KOPT-K1 (cell line): ENCODE data around the gene FCRL4.

Experiments
- H3K27ac ChIP-seq: fragments of 200-600 bp; sonication (generic); 2 replicates; pipeline ENCODE4 v1.5.1; 2016; ENCODE audit warnings: antibody characterized with exemption, mild to moderate bottlenecking, low read depth, low read length; ENCODE audit not compliant: poor library complexity, severe bottlenecking
- H3K36me3 ChIP-seq: fragments of 200-600 bp; sonication (generic); 2 replicates; pipeline ENCODE4 v1.5.1; 2017; ENCODE audit warnings: antibody characterized with exemption, mild to moderate bottlenecking, low read length, moderate library complexity; ENCODE audit not compliant: insufficient read depth
- H3K9me3 ChIP-seq: fragments of 200-600 bp; sonication (generic); 2 replicates; pipeline ENCODE4 v1.5.1; 2017; ENCODE audit warnings: antibody characterized with exemption, low read length, mild to moderate bottlenecking; ENCODE audit not compliant: insufficient read depth, poor library complexity, severe bottlenecking

FCRL4 gene

DNA sequence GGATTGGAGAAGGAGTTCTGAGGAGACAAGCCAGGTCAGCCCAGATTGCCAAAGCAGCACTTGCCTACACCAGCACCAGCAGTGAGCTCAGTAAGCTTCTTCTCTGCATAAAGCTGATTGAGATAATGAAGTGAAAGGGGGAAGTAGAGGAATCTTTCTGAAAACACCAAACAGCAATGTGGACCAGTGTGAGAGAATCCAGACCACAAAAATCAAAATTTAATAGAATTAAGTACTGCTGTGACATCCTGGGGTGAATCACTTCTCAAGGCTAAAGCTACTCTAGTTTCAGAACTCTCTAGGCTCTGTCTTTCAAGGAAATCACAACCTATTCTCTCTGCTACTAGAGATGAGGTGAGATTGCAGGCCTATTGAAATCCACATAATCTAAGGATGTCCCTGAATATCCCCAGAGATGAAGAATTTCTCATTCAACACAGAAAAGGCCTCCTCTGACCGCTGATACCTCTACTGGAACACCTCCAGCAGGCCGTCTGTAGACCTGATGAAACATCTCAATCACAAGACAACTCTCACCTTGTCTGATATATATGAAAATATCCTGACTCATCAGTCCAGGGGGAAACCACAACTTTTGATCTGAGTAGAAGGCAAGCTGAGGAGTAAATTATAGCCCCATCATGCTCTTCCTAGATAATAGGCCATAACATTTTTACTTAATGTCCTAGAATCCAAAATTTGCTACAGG, at the start of gene FCRL4:
FCRL4 (minus strand) TSS at position 127 of the 709 bp plus-strand sequence. CDS start 141 bp downstream, outside the sequence.
- H3K36me3 ChIP-seq = no peaks in the 10 kb centered on the region
- H3K27ac ChIP-seq = no peak within 1 kb of the TSS

DNA sequence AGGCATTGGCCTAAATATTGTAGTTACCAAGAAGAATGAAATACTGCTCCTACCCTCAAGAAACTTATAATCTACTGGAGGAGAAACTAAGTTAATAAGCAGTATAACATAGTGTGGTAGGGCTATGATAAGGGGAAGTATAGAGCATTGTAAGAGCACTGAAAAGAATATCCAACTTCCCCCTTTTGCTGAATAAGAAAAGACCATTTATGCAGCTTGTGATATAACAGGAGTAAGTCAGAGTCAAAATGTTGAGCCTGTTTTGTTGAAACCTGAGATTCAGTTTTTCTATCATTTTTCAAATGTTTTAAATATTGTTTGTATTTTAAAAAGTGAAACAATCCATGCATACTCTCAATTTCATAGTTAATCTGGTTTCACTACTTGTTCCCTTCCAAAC, 48.3 kb upstream of the FCRL4 start:
- Histone ChIP-seq H3K9me3 (no peaks in the 10 kb centered on the region), H3K27ac (no peak overlapping the region), H3K36me3 (no peaks in the 10 kb centered on the region)

More for the DNA sequence above, at the start of gene FCRL4:
- H3K9me3 ChIP-seq = no peaks in the 10 kb centered on the region

DNA sequence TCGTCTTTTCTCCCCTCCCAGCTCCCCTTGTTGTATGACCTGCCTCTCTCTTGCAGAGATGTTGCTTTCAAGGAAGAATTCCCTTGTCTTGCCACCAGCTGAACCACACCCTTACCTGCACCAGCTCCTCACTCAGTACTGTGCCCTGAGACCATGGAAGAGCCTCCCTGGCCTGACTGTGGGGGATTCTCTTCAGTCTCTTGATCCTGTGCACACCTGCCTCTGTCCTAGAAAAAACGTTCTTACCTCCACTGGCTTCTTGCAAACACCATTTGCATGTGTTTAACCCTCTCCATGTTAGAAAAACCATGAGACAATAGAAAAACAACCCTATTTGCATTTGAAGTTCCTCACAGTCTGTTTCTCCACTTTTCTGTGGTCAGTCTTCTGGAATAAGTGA, 43.3 kb upstream of the FCRL4 start:
- Histone ChIP-seq H3K9me3 (no peaks in the 10 kb centered on the region), H3K27ac (no peak overlapping the region), H3K36me3 (no peaks in the 10 kb centered on the region)

DNA sequence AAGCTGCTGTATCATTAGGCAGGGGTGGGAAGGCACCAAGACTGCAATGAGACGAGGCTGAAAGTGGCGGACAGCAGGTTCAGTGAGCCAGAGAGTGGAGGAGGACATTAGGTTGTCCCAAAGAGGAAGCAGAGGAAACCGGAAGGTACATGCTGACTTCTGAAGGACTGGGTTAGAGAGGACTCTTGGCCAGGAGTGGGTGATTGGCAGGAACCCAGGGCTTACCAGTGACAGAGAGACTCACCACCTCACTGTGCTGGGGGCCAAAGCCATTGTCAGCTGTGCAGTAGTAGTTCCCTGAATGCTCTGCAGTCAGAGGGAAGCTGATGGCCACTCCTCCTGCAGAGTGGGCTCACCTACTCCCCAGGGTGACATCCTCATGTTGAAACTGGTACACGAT, 41.9 kb upstream of the FCRL4 start:
- Histone ChIP-seq H3K9me3 (no peaks in the 10 kb centered on the region), H3K27ac (no peak overlapping the region), H3K36me3 (no peaks in the 10 kb centered on the region)

DNA sequence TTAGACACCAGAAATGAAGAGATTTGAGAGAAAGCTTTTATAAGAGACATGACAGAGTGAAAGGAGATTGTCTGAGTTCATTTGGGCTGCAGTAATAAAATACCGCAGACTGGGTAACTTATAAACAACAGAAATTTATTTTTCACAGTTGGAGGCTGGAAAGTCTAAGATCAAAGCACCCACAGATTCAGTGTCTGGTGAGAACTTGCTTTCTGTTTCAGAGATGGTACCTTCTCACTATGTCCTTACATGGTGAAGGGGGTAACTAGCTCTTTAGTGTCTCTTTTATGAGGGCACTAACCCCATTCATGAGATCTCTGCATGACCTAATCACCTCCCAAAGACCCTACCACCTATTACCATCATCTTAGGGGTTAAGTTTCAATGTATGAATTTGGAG, 30.9 kb upstream of the FCRL4 start:
- H3K27ac ChIP-seq = peak overlapping the region; percentile 73

DNA sequence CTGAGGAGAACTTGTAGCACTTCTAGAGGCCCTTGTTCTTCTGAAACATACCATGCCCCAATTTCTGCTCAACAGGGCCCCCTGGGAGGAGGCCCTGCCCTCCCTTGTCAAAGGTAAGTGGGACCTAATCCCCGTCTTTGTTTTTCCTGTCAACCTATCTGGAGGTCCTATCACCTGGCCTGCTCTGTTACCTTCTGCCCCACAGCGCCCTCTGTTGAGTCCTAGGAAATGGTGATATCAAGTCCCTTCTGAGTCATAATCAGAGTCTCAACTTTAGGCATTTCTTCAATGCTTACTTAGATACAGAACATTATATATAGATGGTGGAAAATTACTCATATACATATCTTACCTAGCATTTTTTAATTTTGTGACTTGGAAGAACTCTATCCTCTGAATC, 28.2 kb upstream of the FCRL4 start:
- Histone ChIP-seq H3K27ac (no peak overlapping the region), H3K9me3 (no peaks in the 10 kb centered on the region), H3K36me3 (no peaks in the 10 kb centered on the region)

More for the DNA sequence above, 30.9 kb upstream of the FCRL4 start:
- H3K9me3 ChIP-seq = no peaks in the 10 kb centered on the region
- H3K36me3 ChIP-seq = no peaks in the 10 kb centered on the region

DNA sequence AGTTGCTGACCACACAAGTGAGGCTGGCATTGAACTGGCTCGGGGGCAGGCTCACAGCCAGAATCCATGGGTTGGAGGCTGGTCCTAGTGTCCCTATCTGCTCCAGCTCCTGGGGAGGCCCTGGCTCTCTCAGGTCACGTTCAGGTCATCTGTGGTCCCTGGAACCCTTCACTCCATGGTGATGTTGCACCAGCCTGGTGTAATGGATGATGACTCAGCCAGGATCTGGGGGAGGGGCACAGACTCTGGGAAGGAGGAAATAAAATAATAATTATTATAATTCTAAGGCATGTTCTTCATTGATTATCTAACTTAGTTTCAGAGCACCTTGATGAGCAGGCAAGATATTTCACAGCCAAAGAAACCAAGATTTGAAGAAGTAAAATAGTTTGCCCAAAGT, 26.6 kb upstream of the FCRL4 start:
- H3K9me3 ChIP-seq = no peaks in the 10 kb centered on the region
- no peaks in the 10 kb centered on the region for H3K36me3 ChIP-seq
- H3K27ac ChIP-seq = no peak overlapping the region

DNA sequence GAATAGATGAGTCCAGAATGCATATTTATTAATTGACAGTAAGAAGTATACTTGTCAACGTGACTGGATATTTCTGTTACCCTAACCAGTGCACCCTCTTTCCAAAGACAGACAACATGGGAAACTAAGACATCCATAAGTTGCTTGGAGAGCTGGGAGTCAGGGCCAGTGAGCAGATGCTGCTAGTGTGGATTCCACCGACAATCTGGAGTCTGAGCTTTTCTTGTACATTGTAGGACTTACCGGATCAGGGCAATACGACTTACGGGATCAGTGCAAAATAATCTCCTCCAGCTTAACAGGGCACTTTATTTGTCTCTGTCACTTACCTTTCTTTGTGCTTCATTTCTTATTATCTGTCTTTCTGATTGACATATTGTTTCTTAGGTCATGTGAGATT, 24.6 kb upstream of the FCRL4 start:
- H3K36me3 ChIP-seq = no peaks in the 10 kb centered on the region
- H3K27ac ChIP-seq = no peak overlapping the region
- H3K9me3 ChIP-seq = no peaks in the 10 kb centered on the region

DNA sequence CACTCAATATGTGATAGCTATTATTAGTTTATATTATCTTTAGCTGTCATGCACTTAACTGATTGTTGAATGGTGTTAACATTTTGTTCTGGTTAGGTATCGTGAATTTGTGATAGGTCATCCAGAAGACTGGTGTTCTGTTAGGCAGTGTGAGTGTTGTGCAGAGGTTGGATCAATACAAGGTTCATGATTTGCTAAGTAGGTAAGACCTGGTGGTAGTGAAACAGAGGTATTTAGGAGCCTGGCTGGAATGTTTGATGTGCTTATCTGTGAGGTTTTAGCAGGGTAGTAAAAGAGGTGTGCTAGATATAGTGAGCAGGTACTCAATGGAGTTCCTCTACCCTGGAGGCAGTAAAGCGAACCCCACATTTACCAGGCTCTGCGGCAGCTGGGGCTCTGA, 20.3 kb upstream of the FCRL4 start:
- no peaks in the 10 kb centered on the region for H3K36me3 ChIP-seq
- no peak overlapping the region for H3K27ac ChIP-seq

DNA sequence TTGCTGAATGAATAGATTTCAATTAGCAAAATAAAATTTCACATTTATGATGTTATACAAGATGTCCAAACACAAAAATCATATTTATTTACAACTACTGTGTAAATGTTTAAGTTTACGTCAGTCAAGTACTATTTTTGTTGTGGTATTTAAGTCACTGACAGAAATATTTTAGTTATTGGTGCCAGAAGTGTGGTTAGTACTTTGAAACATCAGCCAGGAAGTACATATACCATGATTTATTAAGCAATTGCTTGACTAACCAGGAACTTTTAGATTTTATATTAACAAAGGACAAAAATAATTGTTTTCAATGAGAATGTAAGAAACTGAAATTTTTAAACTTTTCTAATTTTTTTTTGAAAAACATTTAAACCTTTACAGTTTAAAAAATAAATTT, 2.4 kb upstream of the FCRL4 start:
- H3K27ac ChIP-seq = no peak overlapping the region
- H3K9me3 ChIP-seq = no peaks in the 10 kb centered on the region
- no peaks in the 10 kb centered on the region for H3K36me3 ChIP-seq

More for the DNA sequence above, 20.3 kb upstream of the FCRL4 start:
- H3K9me3 ChIP-seq = no peaks in the 10 kb centered on the region

DNA sequence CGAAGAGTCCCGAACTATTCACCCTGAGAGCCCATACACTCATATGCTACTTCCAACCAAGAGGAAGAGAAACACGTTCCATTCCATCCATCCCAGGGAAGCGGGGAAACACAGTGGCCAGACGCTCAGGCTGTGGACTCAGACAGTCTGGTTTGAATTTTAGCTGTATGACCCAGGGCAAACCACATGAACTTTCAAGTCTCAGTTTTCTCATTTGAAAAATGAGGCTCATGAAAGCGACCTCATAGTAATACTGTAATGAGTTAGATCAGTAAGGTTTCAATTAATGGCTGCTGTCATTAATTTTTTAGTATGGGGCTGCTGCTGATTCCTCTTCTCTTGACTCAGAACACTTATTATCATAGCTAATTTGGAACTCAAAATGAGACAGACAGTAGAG, 1.5 kb downstream of the FCRL4 start:
- H3K27ac ChIP-seq = no peak overlapping the region
- no peaks in the 10 kb centered on the region for H3K36me3 ChIP-seq
- no peaks in the 10 kb centered on the region for H3K9me3 ChIP-seq

DNA sequence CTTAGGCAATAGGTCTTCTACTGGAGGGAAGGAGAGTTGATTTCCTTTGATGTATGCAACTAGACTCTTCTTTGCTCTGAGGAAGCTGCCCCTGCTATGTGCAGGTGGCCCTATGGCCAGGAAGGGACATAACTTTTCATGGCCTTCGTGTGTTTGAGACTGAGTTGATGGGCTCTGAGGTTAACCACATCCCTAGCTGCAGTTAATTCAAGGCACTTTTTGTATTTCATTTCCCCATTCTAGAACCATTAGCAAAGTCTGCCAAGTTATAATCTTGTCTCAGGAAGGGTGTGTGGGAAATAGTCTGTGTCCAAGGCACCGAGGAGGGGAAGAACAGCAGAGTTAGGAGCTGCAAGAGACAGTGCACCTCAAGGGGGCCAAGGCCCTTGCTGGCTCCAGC, 2.5 kb downstream of the FCRL4 start:
- peak overlapping the region; percentile 42 for H3K27ac ChIP-seq
- no peaks in the 10 kb centered on the region for H3K36me3 ChIP-seq
- no peaks in the 10 kb centered on the region for H3K9me3 ChIP-seq

DNA sequence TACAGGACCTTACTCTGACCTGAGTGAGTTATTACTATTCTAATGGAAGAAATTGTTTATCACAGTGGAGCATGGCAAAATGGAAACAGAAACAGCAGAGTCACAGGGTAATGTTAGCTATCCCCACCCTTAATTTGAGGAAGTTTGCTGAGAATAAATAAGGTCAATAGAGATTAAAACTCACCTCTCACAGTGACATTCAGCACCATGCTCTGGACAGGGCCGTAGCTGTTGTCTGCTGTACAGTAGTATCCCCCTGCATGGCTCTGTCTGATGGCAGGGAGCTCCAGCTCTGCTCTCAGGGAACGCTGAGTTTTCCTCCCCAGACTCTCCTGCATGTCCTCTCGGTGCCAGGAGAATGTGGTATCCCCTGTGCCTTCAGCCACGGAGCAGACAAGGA, 11.9 kb downstream of the FCRL4 start:
- no peak overlapping the region for H3K27ac ChIP-seq
- peaks cover 7% of the 10 kb centered on the region for H3K9me3 ChIP-seq
- no peaks in the 10 kb centered on the region for H3K36me3 ChIP-seq

DNA sequence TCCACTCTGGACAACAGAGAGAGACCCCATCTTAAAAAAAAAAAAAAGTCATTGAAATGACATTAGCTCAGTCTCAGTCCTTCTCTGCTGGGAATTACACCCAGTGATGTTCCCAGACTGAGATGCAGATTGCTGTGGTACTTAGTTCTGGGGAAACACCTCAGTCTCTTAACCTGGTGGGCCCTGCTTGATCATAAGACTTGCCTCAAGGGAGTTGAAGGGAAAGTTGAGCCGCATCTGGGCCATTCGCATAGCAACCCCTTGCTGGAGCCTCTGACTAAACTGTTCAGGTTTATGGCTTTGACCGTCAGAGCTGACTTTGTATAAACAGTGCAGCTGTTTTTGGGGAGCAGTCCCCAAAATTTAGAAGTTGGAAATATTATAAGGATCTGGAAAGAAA, 13.4 kb downstream of the FCRL4 start:
- Histone ChIP-seq H3K36me3 (no peaks in the 10 kb centered on the region), H3K27ac (no peak overlapping the region), H3K9me3 (peaks cover 7% of the 10 kb centered on the region)

DNA sequence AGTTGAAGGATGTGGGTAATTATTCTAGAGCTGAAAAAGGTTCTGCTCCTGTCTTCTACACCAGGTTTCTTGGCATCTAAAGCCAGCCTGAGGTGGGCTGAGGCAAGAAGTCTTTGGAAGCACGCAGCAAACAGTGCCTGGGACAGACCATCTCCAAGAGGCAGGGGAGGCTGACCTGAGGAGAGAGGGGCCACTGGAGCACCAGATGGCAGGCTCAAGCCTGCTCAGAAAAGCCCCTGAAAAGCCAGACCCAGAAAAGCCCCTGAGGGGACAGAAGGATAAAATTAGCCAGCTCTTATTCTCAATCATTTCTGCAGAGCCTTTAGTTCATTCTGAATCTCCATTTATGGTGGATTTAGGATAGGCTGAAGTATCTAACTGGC, 17.1 kb downstream of the FCRL4 start:
- Histone ChIP-seq H3K27ac (no peak overlapping the region), H3K36me3 (no peaks in the 10 kb centered on the region), H3K9me3 (peaks cover 7% of the 10 kb centered on the region)

DNA sequence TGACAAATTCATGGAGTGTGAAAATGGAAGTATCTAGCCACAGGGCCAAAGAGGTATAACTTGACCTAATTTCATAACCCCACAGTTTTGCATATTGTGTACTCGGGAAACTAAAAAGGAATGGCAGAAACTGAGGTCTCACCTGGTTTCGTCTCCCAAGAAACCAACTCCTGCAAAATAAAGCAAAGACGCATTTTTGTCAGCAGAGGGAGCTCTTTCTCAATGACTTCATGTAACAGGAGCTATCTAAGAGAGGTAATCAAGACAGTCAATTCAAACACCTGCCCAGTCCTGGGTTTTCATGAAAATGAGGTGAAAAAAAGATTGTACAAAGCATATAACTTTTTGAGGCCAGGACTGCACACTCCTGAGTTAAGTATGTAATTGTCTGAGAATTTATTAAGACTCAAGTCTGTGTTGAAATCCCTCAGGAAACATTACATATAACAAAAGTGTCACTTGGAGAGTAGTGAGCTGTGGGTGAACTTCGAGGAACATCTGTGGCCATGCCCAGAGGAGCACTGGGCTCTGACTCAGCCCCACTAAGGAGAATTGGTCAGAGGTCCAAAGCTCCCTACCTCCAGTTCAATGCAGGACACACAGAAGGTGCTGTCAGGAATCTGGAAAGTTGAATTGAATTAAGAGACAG, 17.6 kb downstream of the FCRL4 start:
- no peaks in the 10 kb centered on the region for H3K36me3 ChIP-seq
- peaks cover 7% of the 10 kb centered on the region for H3K9me3 ChIP-seq
- no peak overlapping the region for H3K27ac ChIP-seq
